GM18498 (cell line): Measurements from ENCODE around the gene SPAG9.

ENCODE experiments used
- ATAC-seq: cut with Tn5 transposase; IDR thresholded peaks from one replicate; pipeline ENCODE4 v1.9.1; 2021; ENCODE audit warnings: mild to moderate bottlenecking, moderate library complexity; ENCODE audit not compliant: unreplicated experiment

Gene SPAG9

DNA sequence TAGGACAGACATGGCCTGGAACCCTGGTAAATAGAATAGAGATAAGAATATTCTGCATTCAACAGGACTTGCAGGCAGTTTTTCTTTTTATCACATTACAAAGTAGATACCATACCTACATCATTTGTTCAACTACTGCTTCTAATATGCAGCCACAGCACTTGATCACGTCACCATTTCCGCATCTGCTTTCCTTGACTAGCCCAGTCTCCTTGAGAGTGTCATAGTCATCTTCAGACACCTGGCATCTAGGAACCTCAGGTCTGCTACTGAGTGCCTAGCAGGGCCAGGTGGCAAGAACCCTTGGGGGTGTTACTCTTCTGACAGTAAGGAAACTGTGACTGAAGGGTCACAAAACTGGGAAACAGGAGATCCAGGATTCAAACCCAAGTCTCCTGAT lies 161.3 kb downstream of the SPAG9 start:
- no peak for ATAC-seq

DNA sequence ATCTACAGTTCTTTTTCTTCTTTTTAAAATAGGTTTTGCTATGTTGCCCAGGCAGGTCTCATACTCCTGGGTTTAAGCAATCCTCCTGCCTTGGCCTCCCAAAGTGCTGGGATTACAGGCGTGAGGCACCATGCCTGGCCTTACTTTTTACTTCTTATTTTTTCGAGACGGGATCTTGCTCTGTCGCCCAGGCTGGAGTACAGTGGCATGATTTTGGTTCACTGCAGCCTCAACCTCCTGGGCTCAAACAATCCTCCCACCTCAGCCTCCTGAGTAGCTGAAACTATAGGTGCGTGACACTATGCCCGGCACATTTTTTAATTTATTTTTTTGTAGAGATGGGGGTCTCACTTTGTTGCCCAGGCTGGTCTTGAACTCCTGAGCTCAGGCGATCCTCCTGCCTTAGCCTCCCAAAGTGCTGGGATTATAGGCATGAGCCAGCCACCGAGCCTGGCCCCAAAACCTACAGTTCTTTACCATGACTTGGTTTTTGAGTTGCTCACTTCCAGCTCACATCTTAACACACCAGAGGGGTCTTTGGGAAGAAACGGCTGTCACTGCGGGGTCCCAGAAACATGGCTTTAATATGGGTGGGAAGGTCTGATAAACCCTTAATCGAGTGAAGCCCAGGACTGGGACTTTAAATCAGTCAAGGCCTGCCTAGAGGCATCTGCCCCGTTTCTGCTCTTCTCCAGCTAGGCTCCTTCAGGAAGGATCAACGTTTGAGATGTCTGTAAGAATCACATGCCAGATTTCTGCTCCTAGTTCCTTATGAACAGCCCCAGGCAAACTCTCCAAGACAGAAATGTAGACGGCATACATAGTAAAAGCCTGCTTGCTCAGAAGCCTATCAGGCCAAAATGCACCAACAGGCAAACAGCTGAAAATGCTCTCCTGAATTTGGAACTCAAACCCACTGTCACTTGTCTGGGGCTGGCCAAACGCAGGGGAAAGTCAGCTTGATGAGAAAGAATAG lies 162.8 kb downstream of the SPAG9 start:
- ATAC-seq = no peak

DNA sequence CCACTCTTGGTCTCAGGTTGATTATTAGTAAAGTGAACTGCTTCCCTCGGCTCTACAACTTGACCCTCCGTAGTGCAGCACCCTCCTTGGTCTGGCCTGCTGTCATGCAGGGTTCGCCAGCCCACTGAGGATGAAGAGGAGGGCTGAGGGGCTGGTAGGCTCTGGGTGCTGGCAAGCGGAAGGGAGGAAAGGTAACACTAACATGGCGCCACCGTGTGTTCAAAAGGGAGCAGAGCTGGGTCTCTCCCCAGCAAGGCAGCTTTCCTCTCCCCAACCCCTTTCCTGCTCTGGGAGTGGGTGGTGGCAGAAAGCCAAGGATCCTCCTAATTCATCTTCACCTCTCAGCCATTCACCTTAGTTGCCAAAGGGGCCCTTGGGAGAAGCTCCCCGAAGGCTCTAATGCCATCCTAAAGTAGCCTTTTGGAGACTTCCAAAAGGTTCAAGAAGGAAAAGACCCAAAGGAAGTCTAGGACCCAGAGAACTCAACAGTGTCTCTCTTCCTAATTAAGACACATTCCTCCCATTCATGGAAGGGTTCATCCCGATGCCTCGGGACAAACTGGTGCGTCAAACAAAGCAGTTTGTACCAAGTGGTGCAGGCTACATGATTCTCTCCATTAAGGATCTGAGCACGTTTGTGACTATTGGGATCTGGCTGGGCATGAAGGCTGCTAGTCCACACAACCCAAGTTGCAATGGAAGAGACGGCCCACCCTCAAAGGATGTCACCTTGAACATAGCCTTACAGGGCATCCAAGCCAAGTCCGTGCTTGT lies 163.7 kb downstream of the SPAG9 start:
- ATAC-seq = peak; percentile 76

DNA sequence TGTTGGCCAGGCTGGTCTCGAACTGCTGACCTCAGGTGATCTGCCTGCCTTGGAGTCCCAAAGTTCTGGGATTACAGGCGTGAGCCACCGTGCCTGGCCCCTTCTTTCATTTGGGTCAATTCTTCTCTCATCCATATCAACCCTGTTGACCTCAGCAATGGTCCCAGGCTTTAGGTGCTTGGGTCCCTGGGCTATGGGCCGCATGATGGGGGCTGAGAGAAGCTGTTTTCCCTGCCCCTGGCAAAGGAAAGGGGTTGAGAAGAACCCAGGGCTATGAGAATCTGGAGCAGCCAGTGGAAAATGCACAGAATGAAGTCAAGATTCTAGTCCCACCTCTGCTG lies 164.3 kb downstream of the SPAG9 start:
- ATAC-seq = no peak

DNA sequence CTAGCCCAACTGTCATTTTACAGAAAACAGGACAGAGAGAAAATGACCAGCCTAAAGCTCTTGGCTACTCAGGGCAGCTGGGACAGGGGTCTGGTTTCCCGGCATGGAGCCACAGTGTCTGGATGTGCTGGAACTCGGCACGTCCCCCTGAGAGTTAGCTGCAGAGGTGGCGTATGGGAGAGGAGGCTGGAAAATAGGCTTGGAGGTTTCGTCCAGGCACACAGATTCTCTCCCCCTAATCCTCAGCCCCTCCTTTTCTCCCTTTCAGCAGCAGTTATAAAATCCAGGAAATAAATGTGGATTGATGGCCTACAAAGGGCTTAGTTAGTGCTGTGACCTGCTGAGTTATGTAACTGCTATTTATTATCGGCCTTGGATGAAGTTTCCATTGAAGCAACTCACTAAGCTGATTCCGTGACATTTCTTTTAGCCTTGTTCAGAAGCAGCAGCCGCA lies 165.0 kb downstream of the SPAG9 start:
- ATAC-seq = no peak

DNA sequence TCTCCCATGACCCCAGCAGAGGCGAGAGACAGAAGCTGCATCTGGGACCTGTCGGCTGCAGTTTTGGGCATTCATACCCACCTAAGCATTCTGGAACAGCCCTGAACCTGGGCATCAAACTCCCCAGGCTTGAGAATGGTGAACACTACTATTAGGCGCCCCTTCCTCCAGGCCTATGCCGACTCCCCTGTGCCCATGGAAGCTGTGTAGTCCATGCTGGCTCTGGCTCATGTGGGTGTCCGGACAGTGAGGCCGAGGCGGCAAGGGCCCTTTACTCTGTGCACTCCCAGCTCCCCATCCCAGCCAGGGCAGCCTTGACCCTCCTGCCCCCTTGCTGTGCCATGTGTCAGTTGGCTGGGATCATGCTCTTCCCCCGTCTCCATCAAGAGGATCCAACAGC lies 165.5 kb downstream of the SPAG9 start:
- no peak for ATAC-seq

DNA sequence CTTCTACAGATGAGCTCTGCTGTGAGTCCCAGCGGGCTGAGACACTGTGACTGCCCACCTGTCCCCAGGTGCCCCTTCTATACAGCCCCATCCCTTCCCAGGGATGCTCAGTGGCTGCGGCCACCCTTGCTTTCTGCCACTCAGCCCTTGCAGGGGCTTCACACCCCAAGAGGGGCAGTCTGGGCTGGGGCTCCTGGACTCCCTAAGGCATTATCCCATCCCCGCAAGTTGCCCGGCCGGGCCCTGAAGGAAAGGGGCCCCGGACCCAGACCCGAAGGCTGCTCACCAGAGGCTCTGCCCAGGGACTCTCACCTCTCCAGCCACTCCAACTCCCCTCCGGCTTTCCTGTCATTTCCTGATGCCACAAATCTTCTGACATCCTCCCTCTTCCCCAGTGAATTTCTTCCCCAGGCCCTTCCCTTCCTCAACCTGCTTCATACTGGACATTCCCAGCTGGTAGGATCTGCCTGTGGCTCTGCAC lies 166.0 kb downstream of the SPAG9 start:
- no peak for ATAC-seq

DNA sequence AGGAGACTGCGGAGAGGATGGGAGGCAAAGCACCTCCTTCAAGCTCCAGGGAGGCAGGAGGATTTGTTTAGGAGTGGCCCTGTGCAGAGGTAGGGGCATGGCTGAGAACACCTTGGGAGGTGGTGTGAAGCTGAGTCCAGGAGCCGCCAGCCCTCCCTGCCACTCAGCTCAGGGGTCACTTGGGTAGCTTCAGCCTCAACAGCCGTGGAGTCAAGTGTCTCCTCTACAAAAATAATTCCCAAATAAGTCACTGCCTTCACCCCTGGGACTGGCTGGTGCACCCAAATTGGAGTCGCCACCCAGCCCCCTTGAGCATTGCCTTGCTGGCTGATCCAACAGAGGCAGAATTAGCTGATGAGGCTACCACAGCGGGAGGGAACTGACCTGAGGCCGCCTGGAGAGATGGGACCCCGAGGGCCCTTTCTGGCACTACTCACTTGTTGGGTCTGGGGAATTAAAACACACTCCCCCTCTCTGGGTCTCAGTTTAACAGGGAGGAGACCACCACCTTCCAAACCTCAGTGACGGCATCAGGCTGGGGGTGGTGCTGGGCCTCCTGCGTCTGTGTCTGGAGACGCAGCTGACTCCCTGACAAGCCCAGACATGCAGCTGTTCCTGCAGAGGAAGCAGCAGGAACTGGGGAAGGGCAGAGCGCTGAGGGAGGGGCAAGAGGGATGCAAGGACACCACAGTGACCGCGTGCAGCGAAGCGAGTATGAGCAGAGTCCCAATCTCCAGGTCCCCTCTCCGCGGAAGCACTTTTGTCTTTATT lies 166.7 kb downstream of the SPAG9 start:
- no peak for ATAC-seq

DNA sequence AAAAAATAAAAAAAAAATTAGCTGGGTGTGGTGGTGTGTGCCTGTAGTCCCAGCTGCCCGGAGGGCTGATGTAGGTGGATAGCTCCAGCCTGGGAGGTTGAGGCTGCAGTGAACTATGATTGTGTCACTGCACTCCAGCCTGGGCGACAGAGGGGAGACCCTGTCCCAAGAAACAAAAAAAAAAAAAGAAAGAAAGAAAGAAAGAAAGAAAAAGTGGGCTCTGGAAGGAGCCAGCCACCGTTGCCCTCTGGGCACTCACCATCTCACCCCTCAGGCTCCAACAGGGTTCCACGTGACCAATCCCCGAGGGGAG lies 167.2 kb downstream of the SPAG9 start:
- no peak for ATAC-seq

DNA sequence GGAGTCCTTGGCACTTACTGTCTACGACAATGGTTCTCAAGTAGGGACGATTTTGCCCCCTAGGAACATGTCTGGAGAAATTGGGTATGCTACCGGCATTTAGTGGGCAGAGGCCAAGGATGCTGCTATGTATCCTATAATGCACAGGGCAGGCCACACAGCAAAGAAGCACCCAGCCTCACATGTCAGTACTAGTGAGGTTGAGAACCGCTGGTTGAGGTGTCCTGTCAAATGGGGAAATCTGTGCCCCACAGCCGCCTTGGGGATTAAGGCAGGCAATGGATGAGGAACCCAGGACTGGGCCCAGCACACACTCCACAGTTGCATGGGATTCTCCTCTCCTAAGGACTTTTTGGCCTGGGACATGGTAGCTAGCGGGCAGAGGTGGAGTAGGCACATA lies 167.8 kb downstream of the SPAG9 start:
- no peak for ATAC-seq

DNA sequence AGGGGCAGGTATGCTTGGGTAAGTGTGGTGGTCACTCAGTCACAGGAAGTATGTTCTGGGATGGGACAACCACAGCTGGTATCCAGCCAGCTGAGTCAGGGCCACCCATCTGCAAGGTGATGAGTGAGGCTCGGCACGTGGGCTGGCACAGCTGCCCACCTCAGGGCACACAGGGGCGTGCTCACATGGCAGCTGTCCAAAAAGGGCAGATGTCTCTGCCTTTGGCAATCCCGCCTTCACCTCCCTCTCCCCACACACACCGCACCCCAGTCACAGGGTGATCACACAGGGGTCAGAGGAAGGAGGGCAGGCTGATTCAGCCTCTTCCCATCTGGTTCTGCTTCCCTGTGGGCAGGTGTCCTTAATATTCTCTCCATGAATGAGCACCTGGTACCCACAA lies 168.7 kb downstream of the SPAG9 start:
- ATAC-seq = no peak

DNA sequence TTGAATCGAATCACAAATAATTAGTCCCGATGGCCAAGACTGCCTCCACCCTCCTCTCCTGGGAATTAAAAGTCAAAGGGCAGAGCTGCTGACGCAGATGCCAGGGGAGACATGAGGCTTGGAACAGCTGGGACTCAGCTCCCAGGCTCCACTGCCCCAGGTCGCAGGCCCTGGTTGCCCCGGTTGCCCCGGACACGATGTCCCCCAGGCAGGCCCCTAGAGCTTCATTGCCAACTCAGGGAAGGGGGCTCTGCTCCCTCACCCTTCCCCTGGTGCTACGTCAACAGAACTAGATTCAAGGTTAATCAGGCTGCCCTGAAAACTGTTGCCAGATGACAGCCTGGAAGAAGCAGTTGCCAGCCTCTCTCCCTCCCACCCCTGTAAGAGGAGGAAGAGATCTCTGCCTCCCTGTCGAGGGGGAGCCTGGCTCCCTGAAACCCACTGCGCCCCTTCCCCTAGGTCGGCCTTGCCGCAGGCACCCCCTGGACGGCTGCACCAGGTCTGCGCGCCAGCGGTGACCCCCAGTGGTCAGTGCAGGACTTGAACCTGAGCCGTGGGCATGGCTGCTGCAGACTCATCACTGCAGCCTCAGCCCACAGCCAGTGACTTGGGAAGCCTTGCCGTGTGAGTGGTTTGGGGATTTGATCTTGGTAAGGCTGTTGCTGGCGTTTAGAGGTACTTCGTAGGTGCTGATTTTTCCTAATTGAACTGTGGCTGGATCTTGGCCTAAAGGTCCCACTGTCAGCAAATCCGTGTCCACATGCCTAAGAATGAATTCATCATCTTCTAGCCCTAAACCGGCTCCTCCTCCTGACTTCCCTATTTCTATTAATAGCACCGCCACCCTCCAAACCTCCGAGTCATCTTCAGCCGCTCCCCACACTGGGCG lies 170.4 kb downstream of the SPAG9 start:
- ATAC-seq = no peak

DNA sequence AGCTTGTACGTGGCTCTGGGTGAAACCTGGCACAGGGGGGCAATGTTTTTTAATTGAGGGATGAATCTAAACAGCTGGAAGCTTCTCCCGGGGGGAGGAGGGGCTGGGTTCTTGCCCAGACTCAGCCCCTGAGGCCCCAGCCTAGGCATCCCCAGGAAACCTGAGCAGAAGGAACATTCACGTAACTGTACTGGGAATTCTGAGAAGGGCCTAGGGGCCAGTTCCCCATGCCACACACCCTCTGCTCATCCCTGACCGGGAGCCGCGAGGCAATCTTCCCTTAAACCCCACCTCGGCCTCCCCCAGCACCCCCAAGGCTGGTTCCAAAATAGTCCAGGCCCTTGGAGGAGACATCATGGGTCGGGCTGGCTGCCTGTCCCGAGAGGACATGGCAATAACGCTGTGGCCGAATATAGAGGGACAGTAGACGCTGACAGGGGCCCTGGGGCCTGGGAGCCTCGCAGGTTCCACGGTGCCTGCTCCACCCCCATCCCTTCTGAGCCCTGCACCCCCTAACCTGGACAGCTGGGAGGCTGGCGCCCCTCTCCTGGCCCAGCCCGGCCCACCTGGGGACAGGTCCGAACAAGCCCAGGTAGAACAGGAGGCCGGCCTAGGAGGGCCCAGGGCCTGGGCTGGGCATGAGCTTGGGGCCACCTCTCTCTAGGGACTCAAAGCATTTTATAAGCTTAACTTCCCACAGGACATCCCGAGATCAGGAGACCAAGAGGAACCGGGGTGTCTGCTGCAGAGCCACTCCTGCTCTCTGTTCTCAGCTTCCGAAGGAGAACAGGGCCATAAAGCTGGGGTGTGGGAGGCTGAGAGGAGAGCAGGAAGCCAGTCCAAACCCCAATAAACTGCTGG lies 171.3 kb downstream of the SPAG9 start:
- no peak for ATAC-seq

DNA sequence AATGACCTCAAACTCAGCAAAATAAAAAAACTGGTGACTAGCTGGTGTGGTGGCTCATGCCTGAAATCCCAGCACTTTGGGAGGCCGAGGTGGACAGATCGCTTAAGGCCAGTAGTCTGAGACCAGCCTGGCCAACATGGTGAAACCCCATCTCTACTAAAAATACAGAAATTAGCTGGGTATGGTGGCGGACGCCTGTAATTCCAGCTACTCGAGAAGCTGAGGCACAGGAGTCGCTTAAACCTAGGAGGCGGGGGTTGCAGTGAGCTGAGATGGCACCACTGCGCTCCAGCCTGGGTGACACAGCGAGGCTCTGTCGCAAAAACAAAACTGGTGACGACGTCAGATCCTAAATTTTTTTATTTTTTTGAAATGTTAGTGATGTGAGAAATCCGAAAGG lies 172.0 kb downstream of the SPAG9 start:
- ATAC-seq = no peak

DNA sequence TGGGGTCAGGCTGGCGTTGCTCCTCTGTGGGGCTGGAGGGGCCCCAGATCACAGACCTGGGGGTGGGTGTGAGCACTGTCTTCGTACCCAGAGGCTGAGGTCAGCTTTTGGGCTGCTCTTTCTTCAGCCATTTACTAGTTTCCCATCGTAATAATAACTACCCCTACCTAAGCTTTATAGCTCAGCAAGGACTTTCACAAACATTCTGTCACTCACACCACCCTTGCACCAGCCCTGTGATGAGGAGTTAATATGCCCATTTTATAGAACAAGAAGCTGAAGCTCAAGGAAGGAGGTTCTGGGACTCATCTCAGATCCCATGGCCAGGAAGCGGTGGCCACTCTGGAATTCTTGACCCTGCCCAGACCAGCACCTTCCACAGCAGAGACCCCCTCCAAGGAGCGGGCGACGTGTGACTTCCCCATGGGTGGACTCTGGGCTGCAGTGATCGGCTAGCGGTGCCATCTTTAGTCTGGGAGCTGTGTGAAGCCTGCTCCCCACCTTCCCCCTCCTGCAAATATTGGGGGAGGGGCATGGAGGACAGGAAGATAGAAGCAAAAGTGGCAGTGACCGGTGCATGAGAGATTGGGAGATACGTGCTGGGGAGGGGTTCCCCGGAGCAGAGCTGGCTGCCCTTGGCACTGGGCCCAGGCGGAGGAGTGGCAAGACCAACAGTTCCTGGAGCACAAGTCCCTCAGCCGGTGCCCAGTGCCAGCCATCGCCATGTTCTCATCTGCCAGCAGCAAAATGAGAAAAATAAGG lies 172.7 kb downstream of the SPAG9 start:
- ATAC-seq = no peak

DNA sequence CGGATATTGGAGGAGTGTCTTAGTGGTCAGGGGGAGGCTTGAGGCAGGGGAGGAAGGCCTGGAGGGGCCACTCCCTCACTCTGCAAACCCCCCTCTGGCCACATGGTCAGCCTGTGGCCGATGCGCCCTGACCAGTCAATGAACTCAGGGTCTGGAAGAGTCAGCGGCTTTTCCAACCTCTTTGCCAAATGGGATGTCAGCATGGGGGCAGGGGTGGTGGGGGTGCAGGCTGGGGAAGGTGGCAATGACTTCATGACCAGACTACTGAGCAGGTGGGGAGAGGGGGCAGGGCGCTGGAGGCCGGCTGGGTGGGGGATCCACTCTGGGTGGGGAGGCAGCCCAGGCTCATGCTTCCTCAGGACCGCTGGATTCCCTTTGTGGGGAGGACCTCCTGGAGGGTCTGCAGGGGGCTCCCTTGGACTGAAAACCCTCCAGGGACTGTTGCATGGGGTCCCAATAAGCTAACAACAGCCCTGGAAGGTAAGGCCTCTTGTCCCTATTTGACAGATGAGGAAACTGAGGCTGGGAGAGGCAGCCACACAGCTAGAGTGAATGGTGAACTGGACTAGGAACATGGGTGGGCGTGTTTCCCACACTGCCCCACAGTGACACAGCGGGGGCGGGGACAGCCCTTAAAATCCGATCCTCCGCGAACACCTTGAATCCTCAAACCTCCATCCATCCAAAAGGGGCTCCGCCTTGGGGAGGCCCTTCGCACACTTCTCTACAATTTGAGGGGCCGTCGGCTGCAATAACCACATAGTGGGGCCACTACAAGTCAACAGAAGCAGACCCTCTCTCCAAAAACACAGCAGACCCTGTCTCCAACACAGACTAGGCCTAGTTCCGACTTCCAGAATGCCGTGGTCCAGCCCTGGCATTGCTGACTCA lies 173.5 kb downstream of the SPAG9 start:
- ATAC-seq = no peak

DNA sequence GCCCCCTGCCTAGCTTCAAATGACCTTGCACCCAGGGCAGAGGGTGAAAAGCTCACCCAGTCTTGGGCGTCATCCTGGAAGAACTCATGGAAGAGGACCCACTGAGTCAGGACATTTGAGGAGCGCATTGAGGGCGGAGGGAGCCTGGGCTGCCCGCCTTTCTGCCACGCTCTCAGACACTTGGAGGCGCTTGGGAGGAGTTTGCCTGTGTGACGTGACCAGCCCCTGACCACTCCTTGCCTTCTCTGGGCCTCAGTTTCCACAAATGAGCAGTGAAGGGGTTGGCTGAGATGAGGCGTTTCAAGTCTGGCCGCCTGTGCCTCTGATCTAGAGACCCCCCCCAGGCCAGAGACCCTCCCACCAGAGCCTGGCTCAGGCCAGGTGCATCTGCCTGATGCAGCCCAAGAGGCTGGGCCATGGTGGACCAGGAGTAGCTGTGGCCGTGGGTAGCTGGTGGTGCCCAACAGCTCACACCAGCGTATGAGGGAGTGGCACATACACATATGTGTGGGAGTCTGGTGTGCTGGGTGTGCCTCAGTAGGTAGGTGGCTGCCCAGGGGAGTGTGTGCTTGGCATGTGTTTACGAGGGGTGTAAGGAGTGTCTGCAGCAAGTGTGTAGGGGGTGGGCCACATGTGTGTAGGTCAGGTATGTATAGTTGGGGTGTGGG lies 174.3 kb downstream of the SPAG9 start:
- ATAC-seq = no peak
